HepG2 (cell line): Measurements from ENCODE around the gene KLHL21. TPM values are rescaled to one million over a fixed set of nuclear protein-coding genes. Genes with fewer than 3 reads are reported as not detected.

ENCODE experiments used
- ARID5B ChIP-seq: IDR thresholded peaks from 2 replicates; pipeline ENCODE4 v1.4.0; 2020; ENCODE audit warnings: mild to moderate bottlenecking, missing genetic modification reagents
- ATF7 ChIP-seq, 2 experiments: fragments of 450-650 bp in 1 of 2; sonication (generic) in 1 of 2; formaldehyde crosslinking in 1 of 2; IDR thresholded peaks; 2 replicates each; pipeline versions ENCODE4 v1.4.0 to v1.6.1; 2016 to 2020; ENCODE audit warnings: antibody characterized with exemption in 1 of 2, mild to moderate bottlenecking in 1 of 2, missing genetic modification reagents in 1 of 2
- JARID2 ChIP-seq: sonication (generic); formaldehyde crosslinking; IDR thresholded peaks from 2 replicates; pipeline ENCODE4 v1.8.1; 2023; ENCODE audit warnings: missing genetic modification reagents, inconsistent platforms; ENCODE audit not compliant: insufficient replicate concordance
- MNT ChIP-seq: fragments of 450-650 bp; IDR thresholded peaks from 2 replicates; pipeline ENCODE4 v1.6.1; 2016
- MTA1 ChIP-seq: sonication (generic); formaldehyde crosslinking; IDR thresholded peaks from 2 replicates; pipeline ENCODE4 v1.4.0; 2020; ENCODE audit warnings: missing genetic modification reagents, mild to moderate bottlenecking, borderline replicate concordance
- NFIB ChIP-seq: sonication (generic); formaldehyde crosslinking; IDR thresholded peaks from 2 replicates; pipeline ENCODE4 v1.9.0; 2021; ENCODE audit warnings: missing genetic modification reagents, mild to moderate bottlenecking, borderline replicate concordance
- NKX3-1 ChIP-seq: sonication (generic); formaldehyde crosslinking; IDR thresholded peaks from 2 replicates; pipeline ENCODE4 v1.5.0; 2020; ENCODE audit warnings: missing genetic modification reagents
- SALL1 ChIP-seq: sonication (generic); formaldehyde crosslinking; IDR thresholded peaks from 2 replicates; pipeline ENCODE4 v1.8.0; 2022; ENCODE audit warnings: mild to moderate bottlenecking, missing genetic modification reagents
- TCF7L2 ChIP-seq: IDR thresholded peaks from 2 replicates; pipeline ENCODE4 v1.6.1; 2011; ENCODE audit warnings: mild to moderate bottlenecking, low read depth, low read length, moderate library complexity
- ZBED4 ChIP-seq: sonication (generic); formaldehyde crosslinking; IDR thresholded peaks from 2 replicates; pipeline ENCODE4 v1.4.0; 2020; ENCODE audit warnings: missing genetic modification reagents, borderline replicate concordance
- ZBTB21 ChIP-seq: sonication (generic); formaldehyde crosslinking; IDR thresholded peaks from 2 replicates; pipeline ENCODE4 v1.4.0; 2020; ENCODE audit warnings: missing genetic modification reagents
- ZBTB37 ChIP-seq: sonication (generic); formaldehyde crosslinking; IDR thresholded peaks from 2 replicates; pipeline ENCODE4 v1.4.0; 2020; ENCODE audit warnings: mild to moderate bottlenecking, missing genetic modification reagents
- ZBTB7B ChIP-seq: sonication (generic); formaldehyde crosslinking; IDR thresholded peaks from 2 replicates; pipeline ENCODE4 v1.4.0; 2020; ENCODE audit warnings: missing genetic modification reagents
- ZNF543 ChIP-seq: sonication (generic); formaldehyde crosslinking; IDR thresholded peaks from 2 replicates; pipeline ENCODE4 v1.4.0; 2020; ENCODE audit warnings: mild to moderate bottlenecking, missing genetic modification reagents
- ZNF550 ChIP-seq: sonication (generic); formaldehyde crosslinking; IDR thresholded peaks from 2 replicates; pipeline ENCODE4 v1.4.0; 2020; ENCODE audit warnings: mild to moderate bottlenecking, missing genetic modification reagents, borderline replicate concordance
- ZSCAN22 ChIP-seq: sonication (generic); formaldehyde crosslinking; IDR thresholded peaks from 2 replicates; pipeline ENCODE4 v1.4.0; 2020; ENCODE audit warnings: mild to moderate bottlenecking, missing genetic modification reagents
- polyA plus RNA-seq, 8 experiments: library from polyadenylated mRNA; depleted of rRNA in 3 of 8; stranded (reverse) in 7 of 8; unstranded in 1 of 8; fragments of >200 nt; fragmentation: Illumina TruSeq in 4 of 8; extraction: Trizol in 4 of 8; gene quantifications; 2 replicates each; pipeline versions ENCODE4 v1.2.1 to v1.2.3, GENCODE V29; 2011 to 2016; ENCODE audit warnings: low read depth in 4 of 8, missing spikeins in 1 of 8, mixed read lengths in 1 of 8; ENCODE audit not compliant: insufficient read depth in 1 of 8
- total RNA-seq, 5 experiments: library from RNA; depleted of rRNA; stranded (reverse); fragments of >200 nt; fragmentation: Illumina TruSeq; extraction: Trizol; gene quantifications; 2 replicates each; pipeline ENCODE4 v1.2.3, GENCODE V29; 2016; ENCODE audit warnings: low read depth in 1 of 5

Gene KLHL21
- total and polyA plus RNA-seq, 2 of the 13 experiments (the other 11 are each of a cell fraction or from before 2014, with no cell fraction given): 14.8 to 25.0 TPM

- no peak for TF ChIP-seq ZSCAN22 (CRISPR knock-in tag)
- TF ChIP-seq ATF7 (IDR thresholded peaks at IDR 0.05): no peak
- TF ChIP-seq ATF7 (CRISPR knock-in tag; IDR thresholded peaks at IDR 0.05): no peak
- no peak for TF ChIP-seq ZBTB21 (CRISPR knock-in tag)
- TF ChIP-seq MTA1 (CRISPR knock-in tag): no peak
- TF ChIP-seq ZBED4 (CRISPR knock-in tag): peak; percentile 90; the same call in 1 of the 2 replicates
- no peak for TF ChIP-seq ZBTB37
- no peak for TF ChIP-seq JARID2 (CRISPR knock-in tag)
- TF ChIP-seq ZBTB7B (CRISPR knock-in tag): no peak
- no peak for TF ChIP-seq ZNF550 (CRISPR knock-in tag)
- TF ChIP-seq ZNF543 (CRISPR knock-in tag): no peak
- TF ChIP-seq TCF7L2: no peak
- TF ChIP-seq SALL1 (CRISPR knock-in tag): no peak
- no peak for TF ChIP-seq NKX3-1
- no peak for TF ChIP-seq MNT
- no peak; the same call in 1 of the 2 replicates for TF ChIP-seq ARID5B (CRISPR knock-in tag)
- TF ChIP-seq NFIB (CRISPR knock-in tag): no peak
Measured at GRCh38 chr1:6572653-6573383, 29.9 kb downstream of the KLHL21 start (continued).
